GM21576 (cell line): ENCODE results near the gene PIK3R1.

ENCODE experiments used
- ATAC-seq: cut with Tn5 transposase; IDR thresholded peaks from one replicate; pipeline ENCODE4 v1.9.1; 2021; ENCODE audit warnings: mild to moderate bottlenecking, moderate library complexity; ENCODE audit not compliant: unreplicated experiment

PIK3R1 gene

DNA sequence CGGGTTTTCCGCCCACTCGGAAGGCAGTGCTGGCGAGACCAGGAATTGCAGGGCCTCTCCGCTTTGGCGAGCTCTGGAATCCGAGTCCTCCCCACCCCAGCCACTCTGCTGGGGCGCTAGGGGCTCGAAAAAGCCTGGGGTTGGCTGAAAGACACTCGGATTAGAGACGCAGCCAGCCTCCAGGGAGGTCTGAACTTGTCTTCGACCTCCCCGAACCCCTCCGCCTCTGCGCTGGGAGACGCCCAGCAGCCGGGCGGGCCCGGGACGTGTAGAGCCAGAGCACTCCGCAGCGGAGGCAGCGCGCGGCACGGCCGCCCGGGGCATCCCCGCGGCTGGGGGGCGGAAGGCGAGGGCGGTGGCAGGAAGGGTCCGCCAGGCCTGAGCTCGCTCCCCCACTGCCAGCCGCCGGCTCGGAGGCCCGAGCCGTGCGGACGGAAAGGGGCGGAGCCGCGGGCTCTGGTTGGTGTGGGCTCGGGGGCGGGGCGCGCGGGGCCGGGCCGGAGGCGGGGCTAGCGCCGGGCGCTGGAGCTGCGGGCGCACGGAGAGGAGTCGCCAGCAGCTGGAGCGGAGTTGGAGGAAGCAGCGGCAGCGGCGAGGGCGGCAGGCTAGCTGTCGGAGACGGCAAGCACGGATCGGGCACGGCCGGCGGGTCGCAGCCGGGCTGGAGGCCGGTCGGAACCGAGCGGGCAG, at the start of gene PIK3R1:
Gene PIK3R1 (plus strand): TSS at position 549 of the 690 bp plus-strand sequence. CDS start 10,920 bp downstream, outside the sequence.
- peak; percentile 73 for ATAC-seq

DNA sequence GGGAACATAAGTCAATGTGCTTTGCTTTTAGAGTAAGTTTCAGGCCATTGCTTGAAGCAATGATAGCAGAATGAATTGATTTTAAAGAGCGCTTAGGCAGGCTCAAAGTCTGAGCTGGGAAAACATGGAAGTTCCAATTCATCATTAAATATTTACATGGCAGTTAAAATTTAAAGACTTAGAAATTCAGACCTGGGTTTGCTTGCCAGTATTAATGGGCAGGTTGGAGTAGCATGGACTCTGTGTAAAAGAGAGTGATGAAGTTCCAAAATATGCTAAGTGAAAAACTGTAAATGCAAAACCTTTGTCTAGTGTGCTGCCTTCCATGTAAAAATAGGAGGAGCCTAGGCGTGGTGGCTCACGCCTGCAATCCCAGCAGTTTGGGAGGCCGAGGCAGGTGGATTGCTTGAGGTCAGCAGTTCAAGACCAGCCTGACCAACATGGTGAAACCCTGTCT, 48.3 kb upstream of the PIK3R1 start:
- ATAC-seq, result no peak

DNA sequence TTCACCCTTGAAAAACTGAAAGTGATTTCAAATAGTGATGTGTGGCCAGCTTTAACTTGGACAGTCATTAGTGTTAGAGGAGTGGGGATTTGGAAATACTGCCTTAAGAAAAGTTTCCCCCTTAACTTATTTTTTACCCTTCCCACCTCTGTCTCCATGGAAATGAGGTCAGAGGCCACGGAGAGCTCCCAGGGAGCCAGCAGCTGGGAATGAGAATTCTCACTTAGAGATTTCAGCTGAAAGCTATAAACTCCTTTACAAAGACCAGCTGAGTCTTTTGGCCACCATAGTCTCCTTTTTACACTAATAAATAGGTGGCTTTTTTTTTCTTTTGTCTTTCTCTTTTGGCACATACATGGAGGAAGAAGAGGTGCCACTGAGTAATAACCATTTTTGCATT, 45.7 kb upstream of the PIK3R1 start:
- ATAC-seq, result no peak

DNA sequence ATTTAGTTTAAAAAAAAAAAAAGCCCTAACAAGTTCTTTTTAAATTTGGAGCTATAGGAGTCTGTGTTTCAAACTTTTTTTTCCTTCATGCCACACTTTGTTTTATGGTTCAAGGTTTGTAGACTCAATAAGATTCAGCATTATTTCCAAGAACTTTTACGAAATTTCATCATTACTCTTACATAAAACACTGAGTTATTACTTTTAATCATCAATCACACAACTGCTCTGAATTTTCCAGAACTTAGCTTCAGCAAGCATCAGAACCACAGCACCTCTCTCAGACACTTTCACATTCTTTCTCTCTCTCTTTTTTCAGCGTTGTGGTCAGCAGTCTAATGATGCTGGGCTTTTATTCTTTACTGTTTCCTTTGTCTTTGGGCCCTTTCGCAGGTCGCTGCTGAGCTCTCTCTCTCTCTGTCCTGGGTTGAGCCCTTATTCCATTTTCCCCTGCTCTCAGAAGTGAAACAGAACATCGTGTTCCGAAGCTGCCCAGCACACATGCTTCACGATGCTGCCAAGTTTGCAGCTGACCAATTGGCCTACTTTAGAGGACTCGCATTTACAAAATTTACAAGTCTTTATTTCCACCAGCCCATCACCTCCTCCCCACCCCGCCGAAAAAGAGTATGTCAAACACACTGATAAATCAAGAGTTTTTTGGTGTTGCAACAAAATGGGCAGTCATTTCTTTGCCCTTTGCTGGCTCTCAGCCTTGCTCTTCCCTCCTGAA, 44.6 kb upstream of the PIK3R1 start:
- no peak for ATAC-seq

DNA sequence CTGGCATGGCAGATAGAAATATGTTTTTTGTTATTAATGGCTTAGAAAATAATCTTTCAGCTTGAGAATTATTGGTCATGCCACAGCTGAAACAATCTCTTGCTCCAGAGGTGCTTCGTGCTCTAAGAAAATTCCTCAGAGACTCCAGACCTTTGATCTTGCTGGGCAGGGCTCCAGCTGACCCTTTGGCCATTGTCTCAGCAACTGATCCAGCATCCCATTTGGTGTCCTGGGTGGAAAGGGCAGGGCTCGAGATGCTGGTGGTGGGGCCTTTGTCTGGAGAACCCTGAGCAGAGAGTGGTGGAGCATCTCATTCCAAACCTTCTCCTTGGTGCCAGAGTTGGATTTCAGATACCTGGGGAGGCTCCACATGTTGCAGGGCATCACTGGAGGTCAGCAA, 43.2 kb upstream of the PIK3R1 start:
- no peak for ATAC-seq

DNA sequence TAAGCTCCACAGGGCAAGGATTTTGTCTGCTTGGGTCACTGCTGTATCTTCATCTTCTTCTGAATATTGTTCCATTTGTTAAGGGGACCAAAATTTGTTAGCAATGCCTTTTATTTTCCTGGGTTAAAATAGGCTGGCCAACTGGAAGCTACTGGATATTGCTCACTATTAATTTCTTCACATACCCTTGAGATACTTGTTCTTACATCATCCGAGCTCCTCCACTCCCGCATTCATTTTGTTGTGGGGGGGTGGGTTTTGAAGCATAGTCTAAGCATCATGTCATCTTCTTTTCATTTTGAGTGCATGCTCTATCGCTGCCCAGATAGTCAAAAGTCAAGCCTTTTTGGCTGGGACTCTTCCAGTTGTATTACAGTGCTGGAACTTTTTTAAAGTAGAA, 42.5 kb upstream of the PIK3R1 start:
- no peak for ATAC-seq

DNA sequence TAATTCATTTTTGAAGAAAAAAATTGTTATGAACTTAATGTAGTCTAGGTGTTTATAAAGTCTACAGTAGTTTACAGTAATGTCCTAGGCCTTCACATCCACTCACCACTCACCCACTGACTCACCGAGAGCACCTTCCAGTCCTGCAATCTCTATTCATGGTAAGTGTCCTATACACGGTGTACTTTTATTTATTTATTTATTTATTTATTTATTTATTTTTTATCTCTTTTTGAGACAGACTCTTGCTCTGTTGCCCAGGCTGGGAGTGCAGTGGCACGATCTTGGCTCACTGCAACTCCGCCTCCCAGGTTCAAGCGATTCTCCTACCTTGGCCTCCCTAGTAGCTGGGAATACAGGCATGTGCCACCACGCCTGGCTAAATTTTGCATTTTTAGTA, 39.3 kb upstream of the PIK3R1 start:
- no peak for ATAC-seq

DNA sequence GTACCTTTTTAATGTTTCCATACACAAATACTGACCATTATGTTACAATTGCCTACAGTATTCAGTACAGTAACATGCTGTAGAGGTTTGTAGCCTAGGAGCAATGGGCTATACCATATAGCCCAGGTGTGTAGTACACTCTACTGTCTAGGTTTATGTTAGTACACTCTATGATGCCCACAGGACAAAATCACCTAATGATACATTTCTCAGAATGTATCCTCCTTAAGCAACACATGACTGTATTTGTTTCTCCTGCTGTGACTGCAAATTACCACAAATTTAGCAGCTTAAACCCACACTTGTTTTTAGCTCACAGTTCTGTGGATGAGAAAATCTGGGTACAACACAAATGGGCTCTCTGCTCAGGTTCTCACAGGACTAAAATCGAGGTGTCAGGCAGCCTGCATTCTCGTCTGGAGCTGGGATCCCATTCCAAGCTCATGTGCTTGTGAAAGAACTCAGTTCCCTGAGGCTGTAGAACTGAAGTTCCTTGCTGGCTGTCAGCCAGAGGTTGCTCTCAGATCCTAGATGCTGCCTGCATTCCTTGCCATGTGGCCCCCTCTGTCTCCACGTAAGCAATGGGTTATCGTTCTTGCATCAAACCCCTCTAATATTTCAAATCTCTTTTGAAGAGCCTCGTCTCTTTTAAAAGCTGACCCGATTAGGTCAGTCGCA, 38.6 kb upstream of the PIK3R1 start:
- no peak for ATAC-seq

DNA sequence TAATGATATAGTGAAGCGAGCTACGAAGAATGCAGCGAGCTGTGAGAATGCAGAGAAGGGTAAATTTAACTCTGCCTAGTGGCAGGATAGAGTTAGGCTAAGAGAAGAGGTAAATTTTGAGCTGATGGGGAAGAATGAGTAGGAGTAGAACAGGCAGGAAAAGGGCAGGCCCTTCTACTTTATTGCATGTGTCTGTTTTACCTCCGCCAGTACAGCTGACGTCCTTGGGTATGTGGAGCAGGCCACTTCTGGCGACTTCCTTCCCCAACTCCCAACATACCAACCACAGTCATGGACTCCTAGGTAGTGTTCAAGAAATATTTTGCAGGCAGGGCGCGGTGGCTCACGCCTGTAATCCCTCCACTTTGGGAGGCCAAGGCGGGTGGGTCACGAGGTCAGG, 37.9 kb upstream of the PIK3R1 start:
- no peak for ATAC-seq

DNA sequence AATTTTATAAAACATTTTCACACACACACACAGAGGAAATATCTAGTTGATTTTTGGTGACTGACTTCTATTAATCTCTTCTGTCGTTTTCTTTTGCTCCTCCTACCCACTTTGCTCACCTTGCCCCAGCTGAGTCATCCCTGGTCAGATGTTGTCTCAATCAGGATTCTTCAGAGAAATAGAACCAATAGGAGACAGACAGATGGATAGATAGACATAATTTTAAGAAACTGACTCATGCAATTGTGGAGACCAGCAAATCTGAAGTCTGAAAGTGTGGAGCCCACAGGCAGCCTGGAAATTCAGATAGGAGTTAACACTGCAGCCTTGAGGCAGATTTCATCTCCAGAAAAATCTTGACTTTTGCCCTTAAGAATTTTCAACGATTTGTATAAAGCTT, 37.0 kb upstream of the PIK3R1 start:
- ATAC-seq, result no peak

DNA sequence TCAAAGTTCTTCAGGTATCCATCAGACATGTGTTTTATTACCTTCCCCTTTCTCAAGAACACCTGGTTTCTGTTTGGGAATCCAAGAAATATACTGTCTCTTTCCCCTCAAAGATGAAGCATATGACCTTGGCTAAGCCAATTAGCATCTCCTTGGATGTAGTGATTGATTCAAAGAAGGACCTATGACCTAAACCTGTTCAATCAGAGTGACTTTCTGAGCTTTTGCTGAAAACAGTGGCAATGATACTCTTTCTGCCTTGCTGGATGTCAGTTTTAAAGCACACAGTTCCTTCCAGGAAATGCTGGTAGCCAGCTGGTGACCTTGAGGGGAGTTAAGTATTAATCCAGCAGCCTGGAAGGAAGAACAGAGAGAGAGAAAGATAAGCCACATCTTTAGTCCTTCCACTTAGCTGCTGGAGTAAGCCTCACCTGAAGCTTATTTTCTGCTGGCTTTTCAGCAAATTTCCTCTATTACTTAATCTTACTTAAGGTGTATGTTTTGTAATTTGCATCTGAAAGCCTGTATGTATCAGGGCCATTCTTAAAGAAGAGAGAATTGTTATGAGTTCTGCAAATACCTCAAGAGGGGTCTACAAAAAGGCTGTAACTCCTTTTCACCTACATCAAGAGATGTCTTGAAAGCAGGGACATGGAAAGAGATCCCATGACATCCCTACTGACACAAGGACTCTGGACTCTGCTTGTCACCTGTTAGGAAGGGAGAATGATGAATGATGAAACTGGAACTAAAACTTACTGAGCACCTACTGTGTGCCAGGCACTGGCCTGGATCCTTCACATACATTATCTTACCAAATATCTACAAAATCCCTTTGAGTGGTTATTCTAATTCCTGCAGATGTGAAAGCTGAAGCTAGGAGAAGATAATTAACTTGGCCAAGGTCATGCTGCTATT, 35.2 kb upstream of the PIK3R1 start:
- no peak for ATAC-seq

DNA sequence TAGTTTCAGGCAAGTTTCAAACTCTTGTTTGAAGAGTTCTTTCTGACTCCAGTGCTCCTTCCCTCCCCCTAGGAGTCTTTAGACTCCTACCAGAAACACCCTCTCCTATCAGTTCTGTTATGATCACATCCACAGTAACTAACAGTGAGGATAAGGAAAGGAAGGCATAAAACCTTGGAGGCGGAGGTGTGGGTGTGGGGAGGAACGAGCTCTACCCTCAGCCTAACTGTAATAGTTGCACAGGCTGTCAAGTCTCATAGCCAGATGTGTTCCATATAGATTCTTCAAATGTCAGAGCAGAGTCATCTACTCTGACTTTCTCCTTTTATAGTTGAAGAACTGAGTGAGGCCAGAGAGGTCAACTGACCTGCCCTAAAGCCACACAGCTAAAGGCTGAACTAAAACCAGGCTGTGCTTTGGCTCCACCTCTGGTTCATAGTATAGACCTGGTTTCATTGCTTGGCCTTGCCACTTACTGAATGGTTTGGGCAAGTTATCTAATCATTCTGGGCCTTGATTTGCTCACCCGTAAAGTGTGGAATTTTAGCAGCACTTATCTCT, 34.4 kb upstream of the PIK3R1 start:
- no peak for ATAC-seq

DNA sequence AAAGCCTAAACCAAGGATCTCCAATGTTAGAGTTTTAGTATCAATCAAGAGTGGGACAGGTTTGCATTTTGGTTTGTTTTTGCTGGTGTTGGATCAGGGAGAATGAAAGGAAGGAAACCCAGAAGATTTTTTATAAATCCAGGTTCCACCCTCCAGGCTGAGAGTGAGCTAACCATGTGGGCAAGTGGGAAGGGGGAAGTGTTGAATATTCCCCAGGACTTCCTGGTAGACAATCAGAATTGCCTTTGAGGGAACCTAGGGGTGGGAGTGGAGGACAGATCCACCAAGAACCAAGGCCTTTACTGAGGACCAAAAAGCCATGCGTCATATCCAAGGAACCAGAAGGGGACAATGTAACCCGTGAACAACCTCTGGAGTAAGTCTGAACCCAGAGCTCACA, 33.5 kb upstream of the PIK3R1 start:
- no peak for ATAC-seq

DNA sequence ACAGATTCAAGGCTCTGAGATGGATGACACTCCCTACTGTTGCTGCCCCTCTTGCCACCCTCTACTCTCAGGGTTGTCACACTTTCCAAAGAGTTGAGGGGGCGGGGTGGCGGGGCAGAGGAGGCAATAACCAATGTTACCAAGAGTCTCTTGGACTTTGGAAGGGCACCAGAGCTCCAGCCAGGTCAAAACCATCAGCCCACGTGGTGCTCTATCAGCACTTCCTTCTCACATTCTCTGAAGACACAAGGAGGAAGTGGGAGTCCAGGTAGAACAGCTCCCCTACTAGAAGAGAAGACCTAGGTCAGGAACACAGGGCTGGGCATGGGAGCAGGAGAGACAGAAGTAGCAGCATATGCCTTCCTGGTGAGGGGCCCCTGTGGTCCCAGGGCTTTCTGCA, 33.0 kb upstream of the PIK3R1 start:
- no peak for ATAC-seq

DNA sequence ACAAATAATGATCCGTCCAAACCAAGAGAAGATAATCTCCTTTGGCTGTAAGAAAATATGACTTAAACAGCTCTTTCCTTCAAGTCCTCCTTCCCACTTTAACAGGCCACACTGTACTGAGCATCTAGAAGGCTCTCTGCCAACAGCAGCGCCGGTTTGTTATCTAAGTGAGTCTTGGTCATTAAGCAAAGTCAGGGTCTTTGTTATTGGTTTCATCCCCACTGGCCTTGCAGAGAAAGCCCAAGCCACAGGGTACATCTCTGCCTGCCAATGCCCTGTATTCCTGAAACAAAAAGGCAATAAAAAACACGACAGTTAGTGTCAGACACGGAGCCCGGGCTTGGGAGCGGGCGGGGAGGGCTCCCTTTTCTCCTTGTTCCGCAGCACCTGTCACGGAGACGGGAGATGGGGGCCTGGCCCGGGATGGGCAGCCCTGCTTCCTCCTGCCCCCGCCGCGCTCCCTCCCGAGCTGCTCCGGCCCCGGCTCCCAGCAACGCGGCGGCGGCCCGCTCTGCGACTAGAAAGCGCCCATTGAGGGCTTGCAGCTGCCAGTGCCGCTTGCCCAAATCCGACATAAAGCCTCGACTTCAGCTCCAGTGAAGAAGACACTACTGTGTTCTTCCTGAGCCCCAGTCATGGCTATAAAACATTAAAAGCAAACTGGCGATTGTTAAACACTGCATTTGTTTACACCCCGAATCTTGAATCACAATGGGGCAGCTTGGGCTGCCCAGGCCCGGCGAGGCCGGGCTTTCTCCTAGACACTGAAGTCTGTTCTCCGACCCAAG, 28.1 kb upstream of the PIK3R1 start:
- no peak for ATAC-seq

DNA sequence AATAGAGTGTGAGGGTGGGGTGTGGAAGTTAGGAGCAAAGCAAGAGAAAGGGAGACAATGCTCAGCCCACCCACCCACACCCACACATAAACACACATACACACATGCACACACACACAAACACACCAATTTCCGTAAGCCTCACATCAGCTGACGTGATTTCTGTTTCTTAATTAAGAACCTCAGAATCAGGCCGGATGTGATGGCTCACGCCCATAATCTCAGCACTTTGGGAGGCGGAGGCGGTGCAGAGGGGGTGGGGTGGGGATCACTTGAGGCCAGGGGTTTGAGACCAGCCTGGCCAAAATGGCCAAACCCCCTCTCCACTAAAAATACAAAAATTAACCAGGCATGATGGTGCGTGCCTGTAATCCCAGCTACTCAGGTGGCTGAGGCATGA, 26.4 kb upstream of the PIK3R1 start:
- ATAC-seq, result no peak

DNA sequence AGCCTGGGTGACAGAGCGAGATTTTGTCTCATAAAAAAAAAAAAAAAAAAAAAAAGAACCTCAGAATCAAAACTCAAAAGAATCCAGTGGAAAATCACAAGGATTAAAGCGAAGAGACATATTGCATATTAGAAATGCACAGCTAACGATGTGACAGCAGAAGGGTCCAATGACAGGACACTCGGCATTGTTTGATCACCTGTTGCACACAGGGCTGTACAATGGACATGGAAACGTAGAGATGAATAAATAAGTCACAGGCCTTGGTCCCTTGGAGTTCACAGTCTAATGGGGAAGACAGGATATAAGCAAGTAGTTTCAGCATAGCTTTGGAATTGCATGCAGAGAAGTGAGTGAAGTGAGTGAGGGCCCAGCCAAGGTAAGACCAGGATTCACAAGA, 25.9 kb upstream of the PIK3R1 start:
- ATAC-seq, result no peak

DNA sequence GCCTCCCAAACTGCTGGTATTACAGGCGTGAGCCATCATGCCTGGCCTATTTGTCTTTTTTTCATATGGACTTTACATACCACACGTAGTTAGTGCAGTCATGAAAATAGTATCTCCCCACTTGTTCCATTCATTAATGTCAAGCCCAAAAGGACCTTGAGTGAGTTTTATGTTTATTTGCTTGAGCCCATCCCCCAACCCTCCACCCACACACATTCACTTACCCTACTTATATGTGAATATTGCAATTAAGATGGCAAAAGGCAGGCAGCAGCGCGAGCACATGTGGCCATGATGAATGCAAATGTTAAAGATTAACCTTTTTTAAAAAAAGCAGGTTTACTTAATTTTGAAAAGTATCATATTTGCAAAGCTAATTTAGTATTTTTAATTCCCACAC, 24.9 kb upstream of the PIK3R1 start:
- ATAC-seq, result no peak

DNA sequence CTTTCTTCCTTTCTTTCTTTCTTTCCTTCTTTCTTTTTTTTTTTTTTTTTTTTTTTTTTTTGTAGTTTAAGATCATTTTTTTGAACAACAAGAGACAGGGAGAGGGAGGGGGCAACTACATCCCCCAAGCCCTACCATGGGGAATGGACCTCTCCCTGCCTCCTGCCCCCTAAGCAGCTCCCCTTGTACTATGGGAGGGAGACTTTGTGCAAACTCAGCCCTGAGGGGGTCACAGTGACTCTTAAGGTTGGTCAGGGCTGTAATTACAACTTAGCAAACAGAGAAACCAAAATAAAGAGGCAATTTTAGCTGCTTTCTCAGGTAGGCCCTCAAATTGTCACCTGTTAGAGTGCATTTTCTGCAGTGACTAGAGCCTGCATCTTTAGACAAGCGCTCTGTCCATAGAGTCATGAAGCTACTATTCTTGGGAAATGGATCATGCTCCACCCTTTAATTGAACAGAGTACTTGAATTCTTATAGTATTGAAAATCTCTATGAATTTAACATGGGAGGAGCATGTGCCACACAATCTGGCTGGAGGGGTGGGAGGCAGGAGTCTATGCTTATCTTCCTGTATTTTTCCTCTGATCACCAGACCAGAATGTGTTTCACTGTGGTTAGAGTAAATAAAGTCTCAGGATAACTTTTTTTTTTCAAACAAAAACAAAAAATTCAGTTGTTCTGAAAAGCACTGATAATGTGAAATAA, 24.3 kb upstream of the PIK3R1 start:
- ATAC-seq, result no peak
